B cell (primary cell): Measurements from ENCODE around the gene KRTAP10-9. TPM values are rescaled to one million over a fixed set of nuclear protein-coding genes. Genes with fewer than 3 reads are reported as not detected.
"Not testable (repeated sequence)": the region's sequence is repeated elsewhere in the genome, so short reads cannot be mapped to it uniquely, and the experiment has no call there.

Experiments
- ATAC-seq: fragments of 200-7000 bp; cut with Tn5 transposase; one replicate; pipeline ENCODE4 v1.10.0; 2021; ENCODE audit warnings: low read depth, mild to moderate bottlenecking, moderate number of reproducible peaks, moderate library complexity
- CTCF ChIA-PET: fragments of 350-600 bp; sonication (Branson Sonifier 250); formaldehyde crosslinking; loops from one replicate; lab custom pipeline; 2021; ENCODE audit warnings: antibody characterized with exemption, inconsistent platforms; lab: Charles Lee
- POLR2A ChIA-PET: fragments of 350-600 bp; sonication (Branson Sonifier 250); formaldehyde crosslinking; loops from one replicate; lab custom pipeline; 2021; ENCODE audit warnings: antibody characterized with exemption; lab: Charles Lee
- DNase-seq: peaks from one replicate; pipeline ENCODE4 v3.0.0; 2013
- H2AFZ ChIP-seq: 2 replicates; pipeline ENCODE4 v1.6.1; 2012; ENCODE audit warnings: mild to moderate bottlenecking, low read depth, low read length; ENCODE audit not compliant: insufficient read depth, poor library complexity, severe bottlenecking
- H3K27ac ChIP-seq, 2 donors: 1 replicate in 1 of 2; 2 replicates in 1 of 2; pipeline ENCODE4 v1.5.1; 2012 to 2013; ENCODE audit warnings: low read length in 2 of 2, mild to moderate bottlenecking in 2 of 2, moderate library complexity in 1 of 2
- H3K27me3 ChIP-seq, 4 experiments: fragments of 200-600 bp in 1 of 4; sonication (generic) in 1 of 4; replicated peaks in 1 of 4; 1 replicate in 2 of 4; 2 replicates in 2 of 4; pipeline versions ENCODE4 v1.6.1 to v1.7.0; 2013 to 2016; ENCODE audit warnings: low read length in 3 of 4, mild to moderate bottlenecking in 2 of 4, mixed read lengths in 1 of 4, moderate library complexity in 1 of 4; ENCODE audit not compliant: insufficient read depth in 4 of 4, control insufficient read depth in 3 of 4; ENCODE audit errors: control extremely low read depth in 1 of 4
- H3K36me3 ChIP-seq, 2 experiments: replicated peaks in 1 of 2; 1 replicate in 1 of 2; 2 replicates in 1 of 2; pipeline versions ENCODE4 v1.6.1 to v1.7.1; 2013; ENCODE audit warnings: low read length in 1 of 2; ENCODE audit not compliant: insufficient read depth in 2 of 2, control insufficient read depth in 1 of 2; ENCODE audit errors: control extremely low read depth in 1 of 2, extremely low read depth in 1 of 2
- H3K4me1 ChIP-seq, 2 donors: fragments of 200-600 bp in 1 of 2; sonication (generic) in 1 of 2; 1 replicate in 1 of 2; 2 replicates in 1 of 2; pipeline versions ENCODE4 v1.5.1 to v1.6.1; 2013 to 2017; ENCODE audit warnings: low read length in 2 of 2; ENCODE audit not compliant: control insufficient read depth in 2 of 2, insufficient read depth in 2 of 2
- H3K4me2 ChIP-seq: replicated peaks from 2 replicates; pipeline ENCODE3; 2012; ENCODE audit warnings: mild to moderate bottlenecking, low read depth, low read length; ENCODE audit not compliant: poor library complexity, severe bottlenecking
- H3K4me3 ChIP-seq, 5 experiments: fragments of 200-600 bp in 1 of 5; sonication (generic) in 1 of 5; 1 replicate in 3 of 5; 2 replicates in 2 of 5; pipeline versions ENCODE4 v1.5.1 to v1.7.0; 2011 to 2016; ENCODE audit warnings: low read length in 4 of 5, mild to moderate bottlenecking in 4 of 5, low read depth in 2 of 5, control low read depth in 1 of 5, moderate library complexity in 1 of 5; ENCODE audit not compliant: insufficient read depth in 1 of 5; ENCODE audit errors: control extremely low read depth in 1 of 5, extremely low read depth in 1 of 5
- H3K79me2 ChIP-seq: fragments of 200-600 bp; sonication (generic); one replicate; pipeline ENCODE4 v1.6.0; 2016; ENCODE audit warnings: low read length; ENCODE audit not compliant: control insufficient read depth, insufficient read depth
- H3K9ac ChIP-seq: fragments of 200-600 bp; sonication (generic); 2 replicates; pipeline ENCODE4 v1.6.1; 2017; ENCODE audit warnings: mild to moderate bottlenecking, low read length, moderate library complexity
- H3K9me3 ChIP-seq, 3 donors: one replicate each; pipeline versions ENCODE4 v1.6.1 to v1.7.1; 2013; ENCODE audit warnings: low read length in 2 of 3; ENCODE audit not compliant: control insufficient read depth in 2 of 3, insufficient read depth in 1 of 3; ENCODE audit errors: control extremely low read depth in 1 of 3
- H4K20me1 ChIP-seq: 2 replicates; pipeline ENCODE4 v1.6.0; 2012; ENCODE audit warnings: mild to moderate bottlenecking, low read length; ENCODE audit not compliant: insufficient read depth, control insufficient read depth, poor library complexity, severe bottlenecking
- H3K27ac Mint-ChIP-seq: one replicate; pipeline ENCODE4 v1.8.0; 2021; ENCODE audit warnings: mixed read lengths
- H3K27me3 Mint-ChIP-seq: one replicate; pipeline ENCODE4 v1.8.0; 2021; ENCODE audit warnings: mixed read lengths
- H3K4me1 Mint-ChIP-seq: one replicate; pipeline ENCODE4 v1.8.0; 2021; ENCODE audit warnings: mixed read lengths
- H3K4me3 Mint-ChIP-seq: one replicate; pipeline ENCODE4 v1.8.0; 2021; ENCODE audit warnings: mixed read lengths
- H3K9me3 Mint-ChIP-seq: one replicate; pipeline ENCODE4 v1.8.0; 2022; ENCODE audit warnings: mixed read lengths; ENCODE audit not compliant: insufficient read depth
- WGBS: methylation state at CpG from one replicate; pipeline ENCODE4 v1.1.5; 2013; ENCODE audit warnings: missing lambda C conversion rate; ENCODE audit not compliant: insufficient coverage; 5-methylcytosine and 5-hydroxymethylcytosine counted together
- intact Hi-C: fragments of 100-400 bp; cut with micrococcal nuclease; formaldehyde crosslinking; loops from one replicate; pipeline ENCODE4 v1.10.0; 2022
- polyA plus RNA-seq: library from polyadenylated mRNA; depleted of rRNA; stranded (reverse); fragments of >200 nt; gene quantifications from 2 replicates; pipeline ENCODE4 v1.2.3, GENCODE V29; 2012
- total RNA-seq, 2 donors: library from RNA; stranded (reverse); fragments of 120-200 nt in 1 of 2; gene quantifications; 1 replicate in 1 of 2; 2 replicates in 1 of 2; pipeline versions ENCODE4 v1.2.3 to v1.2.4, GENCODE V29; 2013 to 2022

The KRTAP10-9 gene
- total and polyA plus RNA-seq, 2 donors (not counting 1 experiment from before 2014, with no cell fraction given) = not detected

DNA sequence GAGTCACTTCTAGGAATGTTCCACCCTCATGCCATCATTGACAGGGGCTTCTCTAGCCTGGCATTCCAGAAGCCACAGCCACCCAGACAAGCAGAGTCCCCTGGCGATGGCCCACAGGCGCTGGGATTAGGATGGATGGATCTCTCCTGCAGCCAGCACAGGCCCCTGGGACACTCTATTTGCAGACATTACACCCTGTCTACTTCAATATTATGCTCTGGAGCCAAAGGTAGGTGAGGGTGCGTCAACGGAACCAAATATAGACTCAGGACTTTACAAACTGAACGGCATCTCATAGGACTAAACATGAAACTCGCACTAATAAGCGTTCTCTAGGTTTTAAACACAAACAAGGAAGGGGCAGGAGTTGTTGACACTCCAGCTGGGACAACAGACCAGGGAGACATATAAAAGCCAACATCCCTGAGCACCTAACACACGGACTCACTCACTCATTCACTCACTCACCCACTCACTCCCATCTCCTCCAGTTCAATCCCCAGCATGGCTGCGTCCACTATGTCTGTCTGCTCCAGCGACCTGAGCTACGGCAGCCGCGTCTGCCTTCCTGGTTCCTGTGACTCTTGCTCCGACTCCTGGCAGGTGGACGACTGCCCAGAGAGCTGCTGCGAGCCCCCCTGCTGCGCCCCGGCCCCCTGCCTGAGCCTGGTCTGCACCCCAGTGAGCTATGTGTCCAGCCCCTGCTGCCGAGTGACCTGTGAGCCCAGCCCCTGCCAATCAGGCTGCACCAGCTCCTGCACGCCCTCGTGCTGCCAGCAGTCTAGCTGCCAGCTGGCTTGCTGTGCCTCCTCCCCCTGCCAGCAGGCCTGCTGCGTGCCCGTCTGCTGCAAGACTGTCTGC lies 26.5 kb upstream of the KRTAP10-9 start, which contains the start of gene KRTAP10-7:
KRTAP10-7 (plus strand) TSS at position 480 of the 861 bp plus-strand sequence; CDS start at position 505, 25 bp downstream.
- Histone ChIP-seq H3K27me3 (peaks cover 0 to 13% (median under 1%) of the 10 kb centered on the region in 4 experiments), H3K9me3 (peaks cover 0 to 19% (median 3%) of the 10 kb centered on the region in 3 donors)
- H3K4me3 Mint-ChIP-seq, POLR2A ChIA-PET, H4K20me1 ChIP-seq, ATAC-seq, intact Hi-C loops, H3K9me3 Mint-ChIP-seq, H3K36me3 ChIP-seq, H3K27ac ChIP-seq, H3K4me2 ChIP-seq, H2AFZ ChIP-seq, DNase-seq, H3K9ac ChIP-seq, H3K4me1 ChIP-seq, H3K79me2 ChIP-seq, H3K4me3 ChIP-seq, H3K4me1 Mint-ChIP-seq, CTCF ChIA-PET: not testable (repeated sequence)
- WGBS = 85% methylated on average over 11 of the region's 23 CpGs
- H3K27ac Mint-ChIP-seq = peak within 1 kb of the TSS; percentile 34
- H3K27me3 Mint-ChIP-seq = peaks cover 35% of the 10 kb centered on the region

GRCh38 chr21:44601091-44601490 lies 25.8 kb upstream of the KRTAP10-9 start:
- ATAC-seq, H3K36me3 ChIP-seq, H3K27ac Mint-ChIP-seq, H4K20me1 ChIP-seq, H3K4me1 ChIP-seq, H3K9ac ChIP-seq, H3K4me1 Mint-ChIP-seq, CTCF ChIA-PET, H3K4me3 ChIP-seq, H3K27ac ChIP-seq, H3K79me2 ChIP-seq, POLR2A ChIA-PET, H3K9me3 Mint-ChIP-seq, H2AFZ ChIP-seq, H3K4me3 Mint-ChIP-seq, intact Hi-C loops, H3K4me2 ChIP-seq, DNase-seq: not testable (repeated sequence)
- WGBS = 84% methylated on average over 10 of the region's 10 CpGs
- peaks cover 0 to 19% (median 3%) of the 10 kb centered on the region in 3 donors for H3K9me3 ChIP-seq
- H3K27me3 Mint-ChIP-seq = peaks cover 40% of the 10 kb centered on the region
- H3K27me3 ChIP-seq = peaks cover 0 to 13% (median 3%) of the 10 kb centered on the region in 4 experiments
